GM10266 (cell line): Measurements from ENCODE around the gene LRRC25.
A peak's percentile ranks its signal among the peaks of the same experiment; 100 is the strongest.
"Not testable (repeated sequence)": the region's sequence is repeated elsewhere in the genome, so short reads cannot be mapped to it uniquely, and the experiment has no call there.

Experiments
- DNase-seq: peaks from one replicate; pipeline ENCODE4 v3.0.0; 2012; ENCODE audit errors: extremely low spot score
- TF ChIP-seq, protein P1 (sequence below): IDR thresholded peaks from 2 replicates; pipeline ENCODE4 v1.5.1; 2012; ENCODE audit warnings: mild to moderate bottlenecking, low read depth; ENCODE audit not compliant: control insufficient read depth, insufficient read depth; ENCODE audit errors: missing control alignments

Gene LRRC25

DNA sequence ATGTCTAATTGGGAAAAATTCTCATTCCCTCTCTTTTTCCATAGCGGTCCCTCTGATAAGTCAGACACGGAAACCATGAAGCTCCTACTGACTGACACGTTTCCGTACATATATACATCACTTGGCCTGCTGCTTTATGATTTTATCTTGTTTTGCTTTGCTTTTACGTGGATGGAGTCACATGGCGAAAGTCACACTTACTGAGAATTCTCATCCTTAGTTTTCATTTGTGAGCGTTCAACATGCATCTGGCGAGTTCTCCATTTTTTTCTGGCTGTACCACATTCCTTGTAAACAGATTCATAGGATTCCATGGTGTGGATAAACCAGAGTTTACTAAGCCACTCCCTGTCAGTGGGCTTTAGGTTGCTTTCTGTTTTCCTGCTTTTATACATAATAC, 35.8 kb downstream of the LRRC25 start:
- TF ChIP-seq, protein P1, sequence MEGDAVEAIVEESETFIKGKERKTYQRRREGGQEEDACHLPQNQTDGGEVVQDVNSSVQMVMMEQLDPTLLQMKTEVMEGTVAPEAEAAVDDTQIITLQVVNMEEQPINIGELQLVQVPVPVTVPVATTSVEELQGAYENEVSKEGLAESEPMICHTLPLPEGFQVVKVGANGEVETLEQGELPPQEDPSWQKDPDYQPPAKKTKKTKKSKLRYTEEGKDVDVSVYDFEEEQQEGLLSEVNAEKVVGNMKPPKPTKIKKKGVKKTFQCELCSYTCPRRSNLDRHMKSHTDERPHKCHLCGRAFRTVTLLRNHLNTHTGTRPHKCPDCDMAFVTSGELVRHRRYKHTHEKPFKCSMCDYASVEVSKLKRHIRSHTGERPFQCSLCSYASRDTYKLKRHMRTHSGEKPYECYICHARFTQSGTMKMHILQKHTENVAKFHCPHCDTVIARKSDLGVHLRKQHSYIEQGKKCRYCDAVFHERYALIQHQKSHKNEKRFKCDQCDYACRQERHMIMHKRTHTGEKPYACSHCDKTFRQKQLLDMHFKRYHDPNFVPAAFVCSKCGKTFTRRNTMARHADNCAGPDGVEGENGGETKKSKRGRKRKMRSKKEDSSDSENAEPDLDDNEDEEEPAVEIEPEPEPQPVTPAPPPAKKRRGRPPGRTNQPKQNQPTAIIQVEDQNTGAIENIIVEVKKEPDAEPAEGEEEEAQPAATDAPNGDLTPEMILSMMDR, result no peak
- DNase-seq, result no peak

DNA sequence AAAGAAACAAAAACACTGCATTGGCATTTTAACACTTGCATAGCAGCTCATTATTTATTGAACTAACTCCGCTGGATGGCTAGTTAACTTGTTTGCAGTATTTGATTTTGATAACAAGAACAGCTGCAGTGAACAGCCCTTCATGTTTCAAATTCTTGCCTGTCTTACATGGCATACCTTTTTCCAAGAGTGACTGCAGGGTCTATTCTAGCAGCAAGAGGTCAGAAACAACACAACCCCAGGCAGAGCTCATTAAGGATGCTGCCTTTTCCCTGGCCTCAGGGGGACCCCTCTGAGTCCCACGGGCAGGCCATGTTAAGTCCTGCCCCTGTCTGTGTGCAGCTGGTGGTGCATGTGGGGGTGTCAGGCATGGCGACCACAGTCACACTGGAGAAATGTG, 40.4 kb downstream of the LRRC25 start:
- TF ChIP-seq, protein P1, result no peak
- no peak for DNase-seq

DNA sequence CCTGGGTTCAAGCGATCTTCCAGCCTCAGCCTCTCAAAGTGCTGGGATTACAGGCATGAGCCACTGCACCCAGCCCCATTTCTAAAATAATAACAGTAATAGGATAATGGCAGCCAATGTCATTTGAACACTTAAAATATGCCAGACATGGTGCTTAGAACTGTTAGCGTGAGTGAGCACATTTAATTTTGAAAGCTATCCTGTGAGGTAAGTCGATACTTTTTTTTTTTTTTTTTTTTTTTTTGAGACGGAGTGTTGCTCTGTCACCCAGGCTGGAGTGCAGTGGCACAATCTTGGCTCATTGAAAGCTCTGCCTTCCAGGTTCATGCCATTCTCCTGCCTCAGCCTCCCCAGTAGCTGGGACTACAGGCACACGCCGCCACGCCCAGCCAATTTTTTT, 42.7 kb downstream of the LRRC25 start:
- not testable (repeated sequence) for DNase-seq

DNA sequence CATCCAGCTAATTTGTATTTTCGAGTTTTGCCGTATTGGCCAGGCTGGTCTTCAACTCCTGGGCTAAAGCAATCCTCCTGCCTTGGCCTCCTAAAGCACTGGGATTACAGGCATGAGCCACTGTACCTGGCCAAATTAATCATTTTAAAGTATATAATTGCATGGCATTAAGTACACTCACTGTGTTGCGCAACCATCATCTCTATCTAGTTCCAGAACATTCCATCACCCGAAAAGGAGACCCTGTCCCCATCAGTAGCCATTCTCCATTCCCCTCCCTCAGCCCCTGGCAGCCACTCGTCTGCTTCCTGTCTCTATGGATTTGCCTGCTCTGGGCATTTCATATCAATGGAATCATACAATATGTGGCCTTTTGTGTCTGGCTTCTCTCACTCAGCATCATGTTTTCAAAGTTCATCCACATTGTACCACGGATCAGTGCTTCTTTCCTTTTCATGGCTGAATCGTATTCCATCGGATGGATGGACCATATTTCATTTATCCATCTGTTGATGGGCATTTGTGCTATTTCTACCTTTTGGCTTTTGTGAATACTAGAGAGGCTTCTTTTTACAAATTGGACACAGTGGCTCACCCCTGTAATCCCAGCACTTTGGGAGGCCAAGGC, 43.9 kb downstream of the LRRC25 start:
- TF ChIP-seq, protein P1, result no peak

DNA sequence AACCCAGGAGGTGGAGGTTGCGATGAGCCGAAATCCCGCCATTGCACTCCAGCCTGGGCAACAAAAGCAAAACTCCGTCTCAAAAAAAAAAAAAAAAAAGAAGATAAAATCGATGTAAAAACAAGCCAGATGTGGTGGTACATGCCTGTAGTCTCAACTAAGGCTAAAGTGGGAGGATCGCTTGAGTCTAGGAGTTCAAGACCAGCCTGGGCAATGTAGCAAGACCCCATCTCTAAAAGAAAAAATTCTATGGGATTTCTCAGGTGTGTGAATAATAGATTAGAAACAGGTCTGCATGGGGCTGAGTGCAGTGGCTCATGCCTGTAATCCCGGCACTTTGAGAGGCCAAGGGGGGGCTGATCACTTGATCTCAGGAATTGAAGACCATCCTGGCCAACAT, 45.9 kb downstream of the LRRC25 start:
- TF ChIP-seq, protein P1, result no peak
- DNase-seq, result no peak

More for the DNA sequence above, 43.9 kb downstream of the LRRC25 start:
- DNase-seq, result no peak

DNA sequence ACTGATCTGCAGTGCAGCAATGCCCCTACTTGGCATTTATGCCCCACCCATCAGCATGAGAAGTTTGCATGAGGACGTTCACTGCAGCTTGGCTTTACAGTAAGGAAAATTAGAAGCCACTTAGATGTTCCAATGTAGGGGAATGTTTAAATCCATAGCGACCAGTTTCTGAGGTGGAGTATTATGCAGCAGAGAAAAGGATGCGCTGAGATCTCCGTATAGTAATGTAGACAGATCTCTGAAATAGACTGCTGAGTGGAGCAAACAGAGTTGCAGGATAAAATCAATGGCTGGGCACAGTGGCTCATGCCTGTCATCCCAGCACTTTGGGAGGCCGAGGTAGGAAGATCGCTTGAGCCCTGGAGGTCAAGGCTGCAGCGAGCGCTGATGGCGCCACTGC, 46.9 kb downstream of the LRRC25 start:
- TF ChIP-seq, protein P1, result no peak
- no peak for DNase-seq

DNA sequence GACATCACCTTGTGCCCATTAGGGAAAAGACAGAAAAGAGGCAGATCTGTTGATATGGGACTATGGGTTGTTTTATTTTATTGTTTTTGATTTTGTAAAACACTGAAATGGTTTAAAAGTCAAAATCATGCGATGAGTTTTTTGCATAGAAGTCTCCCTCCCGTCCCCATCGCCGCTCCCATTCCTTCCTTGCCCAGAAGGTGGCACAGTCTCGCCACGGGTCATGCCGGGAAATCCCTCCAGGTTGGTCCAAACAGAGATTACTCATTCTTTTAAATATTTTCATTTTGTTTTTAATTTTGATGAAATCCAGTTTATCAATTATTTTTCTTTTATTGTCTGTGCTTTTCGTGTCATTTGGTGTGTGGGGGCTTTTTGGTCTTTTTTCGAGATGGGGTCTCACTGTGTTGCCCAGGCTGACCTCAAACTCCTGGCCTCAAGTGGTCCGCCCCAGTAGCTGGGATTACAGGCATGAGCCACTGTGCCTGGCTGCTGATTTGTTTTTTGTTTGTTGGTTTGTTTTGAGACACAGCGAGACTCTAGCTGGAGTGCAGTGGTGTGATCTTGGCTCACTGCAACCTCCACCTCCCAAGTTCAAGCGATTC, 47.8 kb downstream of the LRRC25 start:
- DNase-seq, result peak; percentile 64
- TF ChIP-seq, protein P1, result peak; percentile 70

DNA sequence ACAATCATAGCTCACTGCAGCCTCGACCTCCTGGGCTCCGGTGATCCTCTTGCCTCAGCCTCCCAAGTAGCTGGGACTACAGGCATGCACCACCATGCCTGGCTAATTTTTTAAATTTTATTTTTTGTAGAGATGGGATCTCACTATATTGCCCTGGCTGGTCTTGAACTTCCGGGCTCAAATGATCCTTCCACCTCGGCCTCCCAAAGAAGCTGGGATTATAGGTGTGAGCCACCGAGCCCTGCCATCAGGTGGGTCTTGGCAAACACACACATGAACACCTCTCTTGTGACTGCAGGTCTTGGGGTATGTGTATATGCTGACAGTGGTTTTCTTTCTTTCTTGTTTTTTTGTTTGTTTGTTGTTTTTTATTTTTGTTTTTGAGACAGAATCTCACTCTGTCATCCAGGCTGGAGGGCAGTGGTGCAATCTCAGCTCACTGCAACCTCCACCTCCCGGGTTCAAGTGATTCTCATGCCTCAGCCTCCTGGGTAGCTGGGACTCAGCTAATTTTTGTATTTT, 48.5 kb downstream of the LRRC25 start:
- not testable (repeated sequence) for DNase-seq
